H9 (cell line): ENCODE measurements around the gene FCAMR. TPM values are rescaled to one million over a fixed set of nuclear protein-coding genes. Genes with fewer than 3 reads are reported as not detected.

ENCODE experiments used
- DNase-seq: peaks from one replicate; pipeline ENCODE4 v3.0.0-alpha.2; 2017
- H2AFZ ChIP-seq: one replicate; pipeline ENCODE4 v1.6.1; 2013; ENCODE audit warnings: mild to moderate bottlenecking, low read length, control low read depth, moderate library complexity
- H2AK5ac ChIP-seq: 2 replicates; pipeline ENCODE4 v1.6.1; 2013; ENCODE audit warnings: low read length, control low read depth, mixed read lengths; ENCODE audit not compliant: insufficient read length
- H2BK120ac ChIP-seq: one replicate; pipeline ENCODE4 v1.6.1; 2013; ENCODE audit warnings: low read depth, mild to moderate bottlenecking, low read length, control low read depth, inconsistent platforms; ENCODE audit not compliant: poor library complexity, severe bottlenecking
- H2BK12ac ChIP-seq: 2 replicates; pipeline ENCODE4 v1.6.1; 2013; ENCODE audit warnings: low read length, control low read depth, mixed read lengths, low read depth; ENCODE audit not compliant: insufficient read length
- H2BK15ac ChIP-seq: 2 replicates; pipeline ENCODE4 v1.6.1; 2013; ENCODE audit warnings: low read depth, low read length, control low read depth
- H2BK20ac ChIP-seq: one replicate; pipeline ENCODE4 v1.6.1; 2013; ENCODE audit warnings: low read depth, mild to moderate bottlenecking, low read length, control low read depth, inconsistent platforms; ENCODE audit not compliant: poor library complexity, severe bottlenecking
- H2BK5ac ChIP-seq: 2 replicates; pipeline ENCODE4 v1.6.1; 2013; ENCODE audit warnings: low read length, control low read depth, mixed read lengths; ENCODE audit not compliant: insufficient read length
- H3K14ac ChIP-seq: 2 replicates; pipeline ENCODE4 v1.6.1; 2013; ENCODE audit warnings: low read length, control low read depth; ENCODE audit not compliant: insufficient read depth
- H3K18ac ChIP-seq: 2 replicates; pipeline ENCODE4 v1.6.1; 2013; ENCODE audit warnings: low read depth, mild to moderate bottlenecking, mixed read lengths, low read length, control low read depth; ENCODE audit not compliant: insufficient read length
- H3K23ac ChIP-seq: 2 replicates; pipeline ENCODE4 v1.6.1; 2013; ENCODE audit warnings: low read length, control low read depth, mixed read lengths, low read depth; ENCODE audit not compliant: insufficient read length
- H3K23me2 ChIP-seq: 2 replicates; pipeline ENCODE4 v1.6.1; 2013; ENCODE audit warnings: low read depth, mild to moderate bottlenecking, mixed read lengths, low read length, control low read depth; ENCODE audit not compliant: insufficient read length, poor library complexity, severe bottlenecking
- H3K27ac ChIP-seq: 2 replicates; pipeline ENCODE4 v1.5.1; 2013; ENCODE audit warnings: low read length, control low read depth, mixed read lengths, low read depth; ENCODE audit not compliant: insufficient read length
- H3K27me3 ChIP-seq: 2 replicates; pipeline ENCODE4 v1.6.1; 2013; ENCODE audit warnings: low read length, control low read depth, inconsistent platforms; ENCODE audit not compliant: insufficient read depth
- H3K4ac ChIP-seq: 2 replicates; pipeline ENCODE4 v1.6.1; 2013; ENCODE audit warnings: low read depth, mild to moderate bottlenecking, control low read depth, inconsistent platforms, low read length, moderate library complexity
- H3K4me1 ChIP-seq: 2 replicates; pipeline ENCODE4 v1.6.1; 2013; ENCODE audit warnings: low read length, control low read depth, inconsistent platforms; ENCODE audit not compliant: insufficient read depth
- H3K4me2 ChIP-seq: 2 replicates; pipeline ENCODE4 v1.6.1; 2013; ENCODE audit warnings: low read length, control low read depth, mixed read lengths; ENCODE audit not compliant: insufficient read length, insufficient read depth
- H3K56ac ChIP-seq: 2 replicates; pipeline ENCODE4 v1.6.1; 2013; ENCODE audit warnings: low read depth, mild to moderate bottlenecking, mixed read lengths, low read length, control low read depth; ENCODE audit not compliant: insufficient read length
- H3K79me1 ChIP-seq: 2 replicates; pipeline ENCODE4 v1.6.1; 2013; ENCODE audit warnings: low read depth, mild to moderate bottlenecking, moderate library complexity, low read length, control low read depth, inconsistent platforms; ENCODE audit not compliant: insufficient read depth, poor library complexity, severe bottlenecking
- H3K79me2 ChIP-seq: 2 replicates; pipeline ENCODE4 v1.6.1; 2013; ENCODE audit warnings: low read length, control low read depth, inconsistent platforms; ENCODE audit not compliant: insufficient read depth
- H3K9ac ChIP-seq: 2 replicates; pipeline ENCODE4 v1.6.1; 2013; ENCODE audit warnings: low read length, control low read depth, mixed read lengths; ENCODE audit not compliant: insufficient read length; ENCODE audit errors: extremely low read depth
- H3K9me3 ChIP-seq: one replicate; pipeline ENCODE4 v1.6.1; 2013; ENCODE audit warnings: low read depth, low read length, inconsistent platforms; ENCODE audit not compliant: control insufficient read depth
- H3T11ph ChIP-seq: one replicate; pipeline ENCODE4 v1.6.1; 2013; ENCODE audit warnings: mild to moderate bottlenecking, low read length, control low read depth, inconsistent platforms
- H4K20me1 ChIP-seq: one replicate; pipeline ENCODE4 v1.6.1; 2013; ENCODE audit not compliant: control insufficient read depth, insufficient read length, insufficient read depth
- H4K5ac ChIP-seq: 2 replicates; pipeline ENCODE4 v1.6.1; 2013; ENCODE audit warnings: low read depth, mild to moderate bottlenecking, mixed read lengths, low read length, control low read depth; ENCODE audit not compliant: insufficient read length
- H4K8ac ChIP-seq: replicated peaks from 2 replicates; pipeline ENCODE4 v1.6.1; 2013; ENCODE audit warnings: low read length, control low read depth, mixed read lengths, low read depth; ENCODE audit not compliant: insufficient read length
- H4K91ac ChIP-seq: 2 replicates; pipeline ENCODE4 v1.6.1; 2013; ENCODE audit warnings: low read depth, mild to moderate bottlenecking, moderate library complexity, mixed read lengths, low read length, control low read depth; ENCODE audit not compliant: insufficient read length
- H3K27ac Mint-ChIP-seq, 3 experiments: 2 replicates in 2 of 3; 3 replicates in 1 of 3; pipeline ENCODE4 v1.8.0; 2020 to 2021; ENCODE audit warnings: mixed read lengths in 3 of 3, mild to moderate bottlenecking in 1 of 3, moderate library complexity in 1 of 3
- H3K27me3 Mint-ChIP-seq: 2 replicates; pipeline ENCODE4 v1.8.0; 2021; ENCODE audit warnings: low read depth, mild to moderate bottlenecking, moderate library complexity, mixed read lengths
- H3K36me3 Mint-ChIP-seq, 3 experiments: 2 replicates in 2 of 3; 3 replicates in 1 of 3; pipeline ENCODE4 v1.8.0; 2020 to 2021; ENCODE audit warnings: low read depth in 3 of 3, mixed read lengths in 3 of 3; ENCODE audit not compliant: insufficient read depth in 1 of 3
- H3K4me1 Mint-ChIP-seq, 2 experiments: 2 replicates each; pipeline ENCODE4 v1.8.0; 2020; ENCODE audit warnings: mixed read lengths in 2 of 2
- H3K4me3 Mint-ChIP-seq, 2 experiments: 2 replicates in 1 of 2; 3 replicates in 1 of 2; pipeline ENCODE4 v1.8.0; 2020 to 2021; ENCODE audit warnings: mild to moderate bottlenecking in 2 of 2, mixed read lengths in 2 of 2, moderate library complexity in 1 of 2
- H3K9me3 Mint-ChIP-seq, 2 experiments: 2 replicates in 1 of 2; 3 replicates in 1 of 2; pipeline ENCODE4 v1.8.0; 2020; ENCODE audit warnings: mild to moderate bottlenecking in 2 of 2, mixed read lengths in 2 of 2, moderate library complexity in 1 of 2
- CTCF ChIP-seq: fragments of 200-600 bp; sonication (generic); conservative IDR thresholded peaks from 3 replicates; pipeline ENCODE4 v1.8.0; 2021; ENCODE audit warnings: antibody characterized with exemption, mild to moderate bottlenecking
- WGBS: extraction: QIAGEN DNeasy Blood & Tissue Kit; methylation state at CpG from one replicate; pipeline ENCODE4 v1.1.7; 2013; ENCODE audit warnings: missing lambda C conversion rate, low lambda C conversion rate, mixed read lengths; ENCODE audit not compliant: insufficient read length; ENCODE audit errors: extremely low coverage; 5-methylcytosine and 5-hydroxymethylcytosine counted together
- total RNA-seq: library from RNA; stranded (reverse); gene quantifications from 2 replicates; pipeline ENCODE4 v1.2.1, GENCODE V29; 2021

FCAMR gene
- total RNA-seq, 1 experiment from 2014 or later: not detected

- H2AK5ac ChIP-seq: no peak overlapping the region
- no peak for TF ChIP-seq CTCF
- H3K9me3 ChIP-seq: no peaks in the 10 kb centered on the region
- H3K18ac ChIP-seq: no peak overlapping the region
- no peak overlapping the region for H4K91ac ChIP-seq
- no peak for DNase-seq
- no peak overlapping the region for H3K27ac ChIP-seq
- Mint-ChIP-seq H3K27ac (no peak overlapping the region), H3K4me3 (no peak overlapping the region), H3K36me3 (no peaks in the 10 kb centered on the region), H3K4me1 (peaks cover 5 to 7% of the 10 kb centered on the region in 2 experiments; a peak in 3 of 4 replicates), H3K9me3 (no peaks in the 10 kb centered on the region), H3K27me3 (peaks cover 21% of the 10 kb centered on the region)
- H3K4me2 ChIP-seq: no peak overlapping the region
- no peak overlapping the region for H3K56ac ChIP-seq
- H2BK5ac ChIP-seq: no peak overlapping the region
- no peak overlapping the region for H2BK15ac ChIP-seq
- no peak overlapping the region for H3K4ac ChIP-seq
- no peak overlapping the region for H2BK12ac ChIP-seq
- H2AFZ ChIP-seq: no peak overlapping the region
- H4K8ac ChIP-seq: no peak overlapping the region
- no peaks in the 10 kb centered on the region for H3K79me2 ChIP-seq
- H3K23ac ChIP-seq: no peak overlapping the region
- no peak overlapping the region for H3K14ac ChIP-seq
- no peaks in the 10 kb centered on the region for H3K79me1 ChIP-seq
- no peak overlapping the region for H3K9ac ChIP-seq
- H4K20me1 ChIP-seq: no peaks in the 10 kb centered on the region
- no peak overlapping the region for H4K5ac ChIP-seq
- WGBS: no CpG with 5 or more reads among the region's 6 CpGs
- H3T11ph ChIP-seq: no peak overlapping the region
- no peak overlapping the region for H2BK20ac ChIP-seq
- H3K27me3 ChIP-seq: no peaks in the 10 kb centered on the region
- no peaks in the 10 kb centered on the region for H3K4me1 ChIP-seq
- H3K23me2 ChIP-seq: no peaks in the 10 kb centered on the region
- H2BK120ac ChIP-seq: no peak overlapping the region
These were observed 28.4 kb downstream of the FCAMR start for GRCh38 chr1:206941766-206942418.
